ENCODE results near the gene TUG1. TPM values are rescaled to one million over a fixed set of nuclear protein-coding genes. Genes with fewer than 3 reads are reported as not detected.

Gene TUG1
- total RNA-seq, 1 donor from 2014 or later, result 83.0 TPM

DNA sequence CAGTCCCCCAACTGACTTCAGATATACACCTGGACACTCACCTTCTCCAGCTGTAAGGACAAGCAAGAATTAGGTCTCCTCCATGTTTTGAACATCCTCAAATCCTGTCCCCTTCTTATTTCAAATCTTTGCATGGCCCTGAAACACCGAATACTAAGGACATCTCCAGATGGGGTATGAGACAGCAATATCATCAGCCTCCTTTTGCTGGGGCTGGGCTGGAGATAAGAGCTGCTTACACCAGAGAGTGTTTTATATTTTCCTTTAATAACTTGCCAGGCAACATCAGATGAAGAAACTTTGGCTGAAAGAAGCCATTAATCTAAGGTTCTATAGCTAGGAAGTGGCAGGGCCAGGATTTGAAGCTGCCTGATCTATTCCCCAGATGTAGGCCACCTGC is 21.6 kb downstream of the TUG1 start:
- ChIA-PET CTCF (no interaction called here), POLR2A (no interaction called here)
- Mint-ChIP-seq H3K9me3 (peaks cover 16% of the 10 kb centered on the region), H3K4me1 (peaks cover 9% of the 10 kb centered on the region), H3K36me3 (ENCODE audit: low read depth) (peaks cover 1% of the 10 kb centered on the region), H3K4me3 (no peak overlapping the region), H3K27ac (no peak overlapping the region), H3K27me3 (peaks cover 4% of the 10 kb centered on the region)
- DNase-seq (no peak), ATAC-seq (ENCODE audit: low read depth) (no peak)
- intact Hi-C loops (cut with micrococcal nuclease), result no loop called here
- TF ChIP-seq, protein P1, sequence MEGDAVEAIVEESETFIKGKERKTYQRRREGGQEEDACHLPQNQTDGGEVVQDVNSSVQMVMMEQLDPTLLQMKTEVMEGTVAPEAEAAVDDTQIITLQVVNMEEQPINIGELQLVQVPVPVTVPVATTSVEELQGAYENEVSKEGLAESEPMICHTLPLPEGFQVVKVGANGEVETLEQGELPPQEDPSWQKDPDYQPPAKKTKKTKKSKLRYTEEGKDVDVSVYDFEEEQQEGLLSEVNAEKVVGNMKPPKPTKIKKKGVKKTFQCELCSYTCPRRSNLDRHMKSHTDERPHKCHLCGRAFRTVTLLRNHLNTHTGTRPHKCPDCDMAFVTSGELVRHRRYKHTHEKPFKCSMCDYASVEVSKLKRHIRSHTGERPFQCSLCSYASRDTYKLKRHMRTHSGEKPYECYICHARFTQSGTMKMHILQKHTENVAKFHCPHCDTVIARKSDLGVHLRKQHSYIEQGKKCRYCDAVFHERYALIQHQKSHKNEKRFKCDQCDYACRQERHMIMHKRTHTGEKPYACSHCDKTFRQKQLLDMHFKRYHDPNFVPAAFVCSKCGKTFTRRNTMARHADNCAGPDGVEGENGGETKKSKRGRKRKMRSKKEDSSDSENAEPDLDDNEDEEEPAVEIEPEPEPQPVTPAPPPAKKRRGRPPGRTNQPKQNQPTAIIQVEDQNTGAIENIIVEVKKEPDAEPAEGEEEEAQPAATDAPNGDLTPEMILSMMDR (IDR thresholded peaks at IDR 0.05), result no peak

GRCh38 chr22:30992565-30992964 is 23.5 kb downstream of the TUG1 start:
- Mint-ChIP-seq H3K27ac (no peak overlapping the region), H3K4me1 (peaks cover 9% of the 10 kb centered on the region), H3K36me3 (ENCODE audit: low read depth) (peaks cover 1% of the 10 kb centered on the region), H3K27me3 (peaks cover 5% of the 10 kb centered on the region), H3K4me3 (no peak overlapping the region), H3K9me3 (peaks cover 13% of the 10 kb centered on the region)
- ChIA-PET POLR2A (no interaction called here), CTCF (no interaction called here)
- DNase-seq (no peak), ATAC-seq (ENCODE audit: low read depth) (no peak)
- intact Hi-C loops (cut with micrococcal nuclease), result no loop called here
- TF ChIP-seq, protein P1 (IDR thresholded peaks at IDR 0.05), result no peak

GRCh38 chr22:30994960-30995359 is 25.9 kb downstream of the TUG1 start:
- H3K27me3 Mint-ChIP-seq, result peaks cover 5% of the 10 kb centered on the region
- TF ChIP-seq, protein P1 (IDR thresholded peaks at IDR 0.05), result no peak
- no peak overlapping the region for H3K4me3 Mint-ChIP-seq
- peaks cover 9% of the 10 kb centered on the region for H3K4me1 Mint-ChIP-seq
- CTCF ChIA-PET, result no interaction called here
- H3K27ac Mint-ChIP-seq, result no peak overlapping the region
- H3K9me3 Mint-ChIP-seq, result peaks cover 9% of the 10 kb centered on the region
- intact Hi-C loops (cut with micrococcal nuclease), result no loop called here
- ATAC-seq (ENCODE audit: low read depth) (no peak), DNase-seq (no peak)
- POLR2A ChIA-PET, result no interaction called here
- H3K36me3 Mint-ChIP-seq (ENCODE audit: low read depth), result peaks cover 1% of the 10 kb centered on the region

DNA sequence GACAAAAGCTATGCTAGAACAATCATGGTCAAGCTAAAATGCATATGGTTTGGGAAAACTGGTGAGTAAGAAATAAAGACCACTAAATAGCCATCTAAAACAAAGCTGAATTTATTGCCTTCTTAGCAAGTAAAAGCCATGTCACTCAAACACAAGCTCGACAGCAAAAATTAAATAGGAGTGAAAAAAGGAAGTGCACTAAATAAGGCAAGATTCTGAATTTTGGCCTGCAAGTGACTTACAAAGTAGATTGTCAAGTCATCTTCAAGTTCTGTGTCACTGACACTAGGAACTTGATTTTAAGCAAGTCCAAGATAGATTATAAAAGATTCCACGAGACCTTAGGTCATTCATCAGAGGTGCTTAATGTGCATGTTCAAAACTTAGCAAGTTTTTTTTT is 27.4 kb downstream of the TUG1 start:
- peaks cover 4% of the 10 kb centered on the region for H3K9me3 Mint-ChIP-seq
- H3K4me3 Mint-ChIP-seq, result no peak overlapping the region
- TF ChIP-seq, protein P1 (IDR thresholded peaks at IDR 0.05), result no peak
- peaks cover 1% of the 10 kb centered on the region for H3K36me3 Mint-ChIP-seq (ENCODE audit: low read depth)
- ChIA-PET POLR2A (no interaction called here), CTCF (no interaction called here)
- intact Hi-C loops (cut with micrococcal nuclease), result no loop called here
- DNase-seq (no peak), ATAC-seq (ENCODE audit: low read depth) (no peak)
- no peak overlapping the region for H3K27ac Mint-ChIP-seq
- H3K27me3 Mint-ChIP-seq, result peaks cover 7% of the 10 kb centered on the region
- peaks cover 9% of the 10 kb centered on the region for H3K4me1 Mint-ChIP-seq

DNA sequence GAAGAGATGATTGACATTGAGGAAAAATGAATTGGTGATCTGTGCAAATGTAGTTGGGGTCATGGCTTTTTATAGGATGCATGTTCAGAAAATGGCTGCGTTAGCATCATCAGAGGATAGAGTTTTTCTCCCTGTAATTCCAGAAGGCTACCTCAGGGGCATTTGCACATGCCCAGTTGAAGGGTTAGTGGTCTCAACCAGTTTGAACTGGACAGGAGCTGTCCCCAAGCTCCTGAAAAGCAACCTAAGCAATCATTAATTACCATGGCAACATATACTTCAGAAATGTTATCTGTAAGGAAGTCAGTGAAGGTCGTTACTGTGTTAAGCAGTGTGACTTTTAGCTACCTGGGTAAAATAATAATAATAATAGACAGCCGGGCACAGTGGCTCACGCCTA is 29.3 kb downstream of the TUG1 start:
- Mint-ChIP-seq H3K4me1 (peaks cover 9% of the 10 kb centered on the region), H3K9me3 (no peaks in the 10 kb centered on the region), H3K4me3 (no peak overlapping the region), H3K27ac (no peak overlapping the region), H3K27me3 (peaks cover 15% of the 10 kb centered on the region), H3K36me3 (ENCODE audit: low read depth) (no peaks in the 10 kb centered on the region)
- ATAC-seq (ENCODE audit: low read depth) (no peak), DNase-seq (no peak)
- intact Hi-C loops (cut with micrococcal nuclease), result no loop called here
- TF ChIP-seq, protein P1 (IDR thresholded peaks at IDR 0.05), result no peak
- CTCF ChIA-PET, result no interaction called here
- POLR2A ChIA-PET, result no interaction called here
